Keratinocyte (primary cell): ENCODE results near the gene CTNNA3. TPM values are rescaled to one million over a fixed set of nuclear protein-coding genes. Genes with fewer than 3 reads are reported as not detected.

Experiments used
- DNase-seq: peaks from one replicate; pipeline ENCODE4 v3.0.0-alpha.2; 2011; ENCODE audit warnings: low read depth, missing footprints, low spot score
- FAIRE-seq: peaks from 2 replicates; lab custom pipeline; 2011; peaks lifted over from hg19 to GRCh38; lab: Jason Lieb, UNC
- H2AFZ ChIP-seq: 2 replicates; pipeline ENCODE4 v1.6.0; 2012; ENCODE audit warnings: low read length, control low read depth, inconsistent platforms; ENCODE audit not compliant: control insufficient read depth
- H3K27ac ChIP-seq: 2 replicates; pipeline ENCODE4 v1.5.1; 2011; ENCODE audit warnings: low read length; ENCODE audit not compliant: control insufficient read depth, insufficient read depth
- H3K27me3 ChIP-seq: 3 replicates; pipeline ENCODE4 v1.6.0; 2011; ENCODE audit warnings: low read length; ENCODE audit not compliant: control insufficient read depth, insufficient read depth; ENCODE audit errors: extremely low read depth
- H3K36me3 ChIP-seq, 2 experiments: 2 replicates in 1 of 2; 3 replicates in 1 of 2; pipeline ENCODE4 v1.5.1; 2011; ENCODE audit warnings: low read length in 2 of 2, mild to moderate bottlenecking in 1 of 2; ENCODE audit not compliant: control insufficient read depth in 2 of 2, insufficient read depth in 2 of 2; ENCODE audit errors: extremely low read depth in 1 of 2
- H3K4me1 ChIP-seq: 3 replicates; pipeline ENCODE4 v1.5.1; 2011; ENCODE audit warnings: low read length; ENCODE audit not compliant: control insufficient read depth, insufficient read depth; ENCODE audit errors: extremely low read depth
- H3K4me2 ChIP-seq: 3 replicates; pipeline ENCODE4 v1.6.0; 2011; ENCODE audit warnings: low read depth, low read length; ENCODE audit not compliant: control insufficient read depth, insufficient read depth; ENCODE audit errors: extremely low read depth
- H3K4me3 ChIP-seq, 3 experiments: fragments of 200-600 bp in 1 of 3; sonication (generic) in 1 of 3; 2 replicates in 2 of 3; 3 replicates in 1 of 3; pipeline ENCODE4 v1.5.1; 2011 to 2016; ENCODE audit warnings: low read length in 3 of 3, mild to moderate bottlenecking in 3 of 3, control low read depth in 2 of 3, inconsistent platforms in 1 of 3, low read depth in 1 of 3, mixed read lengths in 1 of 3, mixed run types in 1 of 3, moderate library complexity in 1 of 3; ENCODE audit not compliant: control insufficient read depth in 2 of 3, insufficient read depth in 2 of 3; ENCODE audit errors: extremely low read depth in 1 of 3
- H3K79me2 ChIP-seq: 2 replicates; pipeline ENCODE4 v1.6.0; 2012; ENCODE audit warnings: low read length; ENCODE audit not compliant: control insufficient read depth, insufficient read depth
- H3K9ac ChIP-seq: 3 replicates; pipeline ENCODE4 v1.6.0; 2011; ENCODE audit warnings: low read length; ENCODE audit not compliant: control insufficient read depth, insufficient read depth; ENCODE audit errors: extremely low read depth
- H3K9me1 ChIP-seq: 3 replicates; pipeline ENCODE4 v1.6.0; 2011; ENCODE audit warnings: low read length; ENCODE audit not compliant: control insufficient read depth, insufficient read depth; ENCODE audit errors: extremely low read depth
- H3K9me3 ChIP-seq: 2 replicates; pipeline ENCODE4 v1.5.1; 2012; ENCODE audit warnings: low read depth, low read length; ENCODE audit not compliant: control insufficient read depth
- H4K20me1 ChIP-seq: 3 replicates; pipeline ENCODE4 v1.6.0; 2011; ENCODE audit warnings: low read length; ENCODE audit not compliant: control insufficient read depth, insufficient read depth; ENCODE audit errors: extremely low read depth
- EZH2 ChIP-seq: IDR thresholded peaks from one replicate; pipeline ENCODE4 v1.6.1; 2012; ENCODE audit warnings: inconsistent platforms, mild to moderate bottlenecking, low read length, moderate library complexity
- dilution Hi-C: fragments of 300-500 bp; cut with MboI; formaldehyde crosslinking; loops from one replicate; pipeline ENCODE4 v1.7.0; 2020; ENCODE audit warnings: low sequenced_read_pairs; ENCODE audit not compliant: extremely low pct_ligation_motif_present
- polyA plus RNA-seq, 5 experiments: library from polyadenylated mRNA; depleted of rRNA in 3 of 5; stranded (reverse) in 3 of 5; stranded (forward) in 1 of 5; unstranded in 1 of 5; fragments of >200 nt; gene quantifications; 1 replicate in 1 of 5; 2 replicates in 3 of 5; 3 replicates in 1 of 5; pipeline versions ENCODE4 v1.2.1 to v1.2.3, GENCODE V29; 2011 to 2012; ENCODE audit warnings: missing spikeins in 2 of 5, low read depth in 1 of 5, low replicate concordance in 1 of 5
- TF ChIP-seq, protein P1 (sequence below), 3 experiments: IDR thresholded peaks in 1 of 3; conservative IDR thresholded peaks in 1 of 3; optimal IDR thresholded peaks in 1 of 3; 2 replicates in 2 of 3; 3 replicates in 1 of 3; pipeline versions ENCODE3 to v1.5.1; 2011; ENCODE audit warnings: low read length in 3 of 3, mild to moderate bottlenecking in 3 of 3, moderate library complexity in 2 of 3, control low read depth in 1 of 3, inconsistent platforms in 1 of 3; ENCODE audit not compliant: insufficient read depth in 2 of 3; ENCODE audit errors: extremely low read depth in 1 of 3

The CTNNA3 gene
- polyA plus RNA-seq, 1 donor (not counting 4 experiments of a cell fraction or from before 2014, with no cell fraction given) = 0.01 TPM

DNA sequence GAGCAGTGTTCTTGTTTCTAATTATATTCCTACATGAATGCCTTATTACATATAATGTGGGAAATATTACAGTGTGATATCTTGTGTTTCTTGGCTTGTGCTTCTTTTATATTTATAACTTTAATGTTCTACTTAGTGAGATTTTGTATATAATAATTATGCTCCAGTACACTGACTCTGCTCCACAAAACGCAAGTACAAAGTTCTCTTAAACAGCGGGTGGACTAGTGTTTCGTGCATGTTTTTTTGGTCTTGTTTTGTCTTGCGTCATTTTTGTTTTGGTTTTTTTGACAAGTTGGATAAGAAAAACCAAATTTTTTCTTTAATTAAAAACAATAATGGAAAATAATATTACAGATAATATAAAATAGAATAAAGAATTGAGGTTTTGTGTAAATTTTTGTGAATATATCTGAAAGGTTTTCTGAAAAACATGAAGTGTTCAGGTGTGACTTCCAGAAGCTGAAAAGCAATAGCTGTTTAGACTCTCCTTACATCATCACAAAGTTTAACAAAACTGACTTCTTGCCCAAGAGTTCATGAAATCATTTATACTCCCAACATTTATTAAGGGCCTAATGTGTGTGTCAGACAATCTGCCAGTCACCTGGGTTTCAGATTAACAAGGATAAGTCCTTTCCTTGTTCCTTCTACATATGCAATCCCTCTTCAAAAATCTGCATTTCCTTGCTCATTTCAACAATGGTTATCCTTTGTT is 438.4 kb downstream of the CTNNA3 start:
- Histone ChIP-seq H3K4me2 (no peak overlapping the region), H3K9ac (no peak overlapping the region), H3K9me1 (no peaks in the 10 kb centered on the region), H3K4me1 (no peaks in the 10 kb centered on the region), H3K4me3 (no peak overlapping the region), H3K27me3 (no peaks in the 10 kb centered on the region), H3K27ac (no peak overlapping the region), H3K9me3 (no peaks in the 10 kb centered on the region), H4K20me1 (no peaks in the 10 kb centered on the region), H2AFZ (no peak overlapping the region), H3K79me2 (no peaks in the 10 kb centered on the region), H3K36me3 (no peaks in the 10 kb centered on the region)
- DNase-seq (no peak), FAIRE-seq (no peak)
- no peak for TF ChIP-seq EZH2
- TF ChIP-seq, protein P1, sequence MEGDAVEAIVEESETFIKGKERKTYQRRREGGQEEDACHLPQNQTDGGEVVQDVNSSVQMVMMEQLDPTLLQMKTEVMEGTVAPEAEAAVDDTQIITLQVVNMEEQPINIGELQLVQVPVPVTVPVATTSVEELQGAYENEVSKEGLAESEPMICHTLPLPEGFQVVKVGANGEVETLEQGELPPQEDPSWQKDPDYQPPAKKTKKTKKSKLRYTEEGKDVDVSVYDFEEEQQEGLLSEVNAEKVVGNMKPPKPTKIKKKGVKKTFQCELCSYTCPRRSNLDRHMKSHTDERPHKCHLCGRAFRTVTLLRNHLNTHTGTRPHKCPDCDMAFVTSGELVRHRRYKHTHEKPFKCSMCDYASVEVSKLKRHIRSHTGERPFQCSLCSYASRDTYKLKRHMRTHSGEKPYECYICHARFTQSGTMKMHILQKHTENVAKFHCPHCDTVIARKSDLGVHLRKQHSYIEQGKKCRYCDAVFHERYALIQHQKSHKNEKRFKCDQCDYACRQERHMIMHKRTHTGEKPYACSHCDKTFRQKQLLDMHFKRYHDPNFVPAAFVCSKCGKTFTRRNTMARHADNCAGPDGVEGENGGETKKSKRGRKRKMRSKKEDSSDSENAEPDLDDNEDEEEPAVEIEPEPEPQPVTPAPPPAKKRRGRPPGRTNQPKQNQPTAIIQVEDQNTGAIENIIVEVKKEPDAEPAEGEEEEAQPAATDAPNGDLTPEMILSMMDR (optimal IDR thresholded peaks at IDR 0.05 in 1 of 3, IDR thresholded peaks at IDR 0.05 in 1 of 3, conservative IDR thresholded peaks at IDR 0.05 in 1 of 3; ENCODE audit: extremely low read depth in 1 of 3, insufficient read depth in 2 of 3, low read length in 3 of 3) = no peak
- dilution Hi-C loops = no loop called here

DNA sequence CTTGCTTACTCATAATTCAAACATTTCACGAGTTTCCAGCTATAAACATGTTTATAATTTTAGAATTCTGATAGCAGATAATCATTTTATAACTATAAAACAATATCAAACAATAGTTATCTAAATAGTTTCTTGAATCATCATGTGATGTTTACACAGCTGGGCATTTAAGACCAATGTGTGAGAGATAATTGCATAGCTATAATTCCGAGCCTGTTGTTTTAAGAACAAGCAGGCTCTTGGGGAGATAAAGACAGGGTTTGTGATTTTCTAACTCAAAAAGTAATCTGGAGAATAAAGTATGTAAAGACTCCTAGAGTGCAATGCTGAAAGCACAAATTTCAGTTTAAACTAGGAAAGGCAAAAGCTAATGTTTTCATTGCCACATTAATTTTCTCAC is 439.0 kb downstream of the CTNNA3 start:
- Histone ChIP-seq H3K9ac (no peak overlapping the region), H3K36me3 (no peaks in the 10 kb centered on the region), H2AFZ (no peak overlapping the region), H3K27me3 (no peaks in the 10 kb centered on the region), H3K9me1 (no peaks in the 10 kb centered on the region), H3K27ac (no peak overlapping the region), H3K9me3 (no peaks in the 10 kb centered on the region), H3K4me2 (no peak overlapping the region), H3K4me3 (no peak overlapping the region), H4K20me1 (no peaks in the 10 kb centered on the region), H3K79me2 (no peaks in the 10 kb centered on the region), H3K4me1 (no peaks in the 10 kb centered on the region)
- TF ChIP-seq, protein P1 (optimal IDR thresholded peaks at IDR 0.05 in 1 of 3, IDR thresholded peaks at IDR 0.05 in 1 of 3, conservative IDR thresholded peaks at IDR 0.05 in 1 of 3; ENCODE audit: extremely low read depth in 1 of 3, insufficient read depth in 2 of 3, low read length in 3 of 3) = no peak
- TF ChIP-seq EZH2 = no peak
- no peak for DNase-seq
- FAIRE-seq = no peak
- dilution Hi-C loops = no loop called here
